GM23338 (cell line): ENCODE results near the gene FOCAD. TPM values are rescaled to one million over a fixed set of nuclear protein-coding genes. Genes with fewer than 3 reads are reported as not detected.
A peak's percentile ranks its signal among the peaks of the same experiment; 100 is the strongest.

Experiments used
- ATAC-seq: fragments of 200-7000 bp; cut with Tn5 transposase; 3 replicates; pipeline ENCODE4 v1.9.1; 2020
- DNase-seq: peaks from one replicate; pipeline ENCODE4 v3.0.0-alpha.2; 2015; ENCODE audit warnings: low spot score
- H2AFZ ChIP-seq: fragments of 200-600 bp; sonication (generic); 2 replicates; pipeline ENCODE4 v1.8.0; 2016; ENCODE audit warnings: antibody characterized with exemption, mild to moderate bottlenecking, moderate library complexity
- H3F3A ChIP-seq: fragments of 200-600 bp; sonication (generic); replicated peaks from 2 replicates; pipeline ENCODE4 v1.8.0; 2017; ENCODE audit warnings: antibody characterized with exemption, mixed run types, low read depth
- H3K27ac ChIP-seq: fragments of 200-600 bp; sonication (generic); 2 replicates; pipeline ENCODE4 v1.6.1; 2016; ENCODE audit warnings: low read depth
- H3K27me3 ChIP-seq: fragments of 200-600 bp; sonication (generic); 2 replicates; pipeline ENCODE4 v1.8.0; 2016; ENCODE audit warnings: mild to moderate bottlenecking, mixed run types, moderate library complexity; ENCODE audit not compliant: insufficient read depth
- H3K36me3 ChIP-seq: fragments of 200-600 bp; sonication (generic); 2 replicates; pipeline ENCODE4 v1.8.0; 2016; ENCODE audit warnings: mild to moderate bottlenecking; ENCODE audit not compliant: insufficient read depth
- H3K4me1 ChIP-seq: fragments of 200-600 bp; sonication (generic); 2 replicates; pipeline ENCODE4 v1.8.0; 2016; ENCODE audit warnings: mild to moderate bottlenecking, moderate library complexity; ENCODE audit not compliant: insufficient read depth
- H3K4me2 ChIP-seq: fragments of 200-600 bp; sonication (generic); 2 replicates; pipeline ENCODE4 v1.7.1; 2017; ENCODE audit warnings: mixed run types
- H3K4me3 ChIP-seq: fragments of 200-600 bp; sonication (generic); 2 replicates; pipeline ENCODE4 v1.6.1; 2016; ENCODE audit warnings: mixed run types
- H3K79me2 ChIP-seq: fragments of 200-600 bp; sonication (generic); replicated peaks from 2 replicates; pipeline ENCODE4 v1.8.0; 2017; ENCODE audit warnings: mild to moderate bottlenecking; ENCODE audit not compliant: insufficient read depth
- H3K9me2 ChIP-seq: fragments of 200-600 bp; sonication (generic); 2 replicates; pipeline ENCODE4 v1.8.0; 2017; ENCODE audit not compliant: insufficient read depth
- H4K20me1 ChIP-seq: fragments of 200-600 bp; sonication (generic); replicated peaks from 2 replicates; pipeline ENCODE4 v1.8.0; 2017; ENCODE audit warnings: mild to moderate bottlenecking; ENCODE audit not compliant: insufficient read depth
- H3K27ac Mint-ChIP-seq: 2 replicates; pipeline ENCODE4 v1.8.0; 2020; ENCODE audit warnings: inconsistent platforms, mild to moderate bottlenecking, moderate library complexity, mixed read lengths
- H3K27me3 Mint-ChIP-seq: 3 replicates; pipeline ENCODE4 v1.8.0; 2022; ENCODE audit warnings: low read depth, mild to moderate bottlenecking, moderate library complexity, mixed read lengths, inconsistent platforms; ENCODE audit not compliant: insufficient read depth, poor library complexity
- H3K36me3 Mint-ChIP-seq: 3 replicates; pipeline ENCODE4 v1.8.0; 2021; ENCODE audit warnings: low read depth, mild to moderate bottlenecking, inconsistent platforms, moderate library complexity, mixed read lengths
- H3K4me1 Mint-ChIP-seq: 3 replicates; pipeline ENCODE4 v1.8.0; 2020; ENCODE audit warnings: mild to moderate bottlenecking, inconsistent platforms, mixed read lengths
- H3K4me3 Mint-ChIP-seq: 3 replicates; pipeline ENCODE4 v1.8.0; 2021; ENCODE audit warnings: moderate library complexity, mild to moderate bottlenecking, inconsistent platforms, mixed read lengths
- H3K9me3 Mint-ChIP-seq: 3 replicates; pipeline ENCODE4 v1.8.0; 2020; ENCODE audit warnings: moderate library complexity, mild to moderate bottlenecking, inconsistent platforms, mixed read lengths
- CREB1 ChIP-seq: fragments of 250-450 bp; sonication (Bioruptor Pico); IDR thresholded peaks from 2 replicates; pipeline ENCODE4 v1.5.0; 2020; ENCODE audit warnings: low read depth, mild to moderate bottlenecking, moderate library complexity
- EZH2 ChIP-seq: fragments of 200-600 bp; sonication (generic); IDR thresholded peaks from one replicate; pipeline ENCODE4 v1.8.0; 2017; ENCODE audit warnings: antibody characterized with exemption, mild to moderate bottlenecking, low read depth; ENCODE audit not compliant: unreplicated experiment
- EZH2phosphoT487 ChIP-seq: fragments of 200-600 bp; sonication (generic); IDR thresholded peaks from one replicate; pipeline ENCODE4 v1.8.1; 2018; ENCODE audit warnings: antibody characterized with exemption; ENCODE audit not compliant: unreplicated experiment
- JUNB ChIP-seq: IDR thresholded peaks from one replicate; pipeline ENCODE4 v1.6.1; 2016; ENCODE audit warnings: antibody characterized with exemption; ENCODE audit not compliant: unreplicated experiment
- NANOG ChIP-seq: IDR thresholded peaks from 2 replicates; pipeline ENCODE4 v1.6.1; 2016; ENCODE audit warnings: antibody characterized with exemption, borderline replicate concordance
- POLR2AphosphoS5 ChIP-seq: IDR thresholded peaks from 2 replicates; pipeline ENCODE4 v1.6.1; 2016; ENCODE audit warnings: antibody characterized with exemption, low read depth
- ZNF114 ChIP-seq: fragments of 250-450 bp; sonication (Bioruptor Pico); IDR thresholded peaks from 2 replicates; pipeline ENCODE4 v1.5.0; 2020; ENCODE audit warnings: mild to moderate bottlenecking, moderate library complexity
- polyA plus RNA-seq: library from polyadenylated mRNA; unstranded; fragments of >200 nt; fragmentation: Nextera tagmentation; extraction: Ambion mirVana; gene quantifications from 2 replicates; pipeline ENCODE4 v1.2.1, GENCODE V29; 2016
- total RNA-seq: library from RNA; depleted of rRNA; stranded (reverse); fragments of >200 nt; shearing (Covaris generic); gene quantifications from 2 replicates; pipeline ENCODE4 v1.2.3, GENCODE V29; 2014
- TF ChIP-seq, protein P1 (sequence below): fragments of 250-450 bp; sonication (Bioruptor Pico); IDR thresholded peaks from 2 replicates; pipeline ENCODE4 v1.5.0; 2020; ENCODE audit warnings: mild to moderate bottlenecking, moderate library complexity
- TF ChIP-seq, protein P2 (sequence below): IDR thresholded peaks from 2 replicates; pipeline ENCODE4 v1.6.1; 2016; ENCODE audit warnings: antibody characterized with exemption
- TF ChIP-seq, protein P3 (sequence below), 2 experiments: fragments of 200-600 bp in 1 of 2; sonication (generic) in 1 of 2; conservative IDR thresholded peaks; 2 replicates each; pipeline versions ENCODE4 v1.5.1 to v1.6.1; 2016 to 2017; ENCODE audit warnings: antibody characterized with exemption in 2 of 2, low read depth in 2 of 2, mild to moderate bottlenecking in 2 of 2, moderate library complexity in 1 of 2
- TF ChIP-seq, protein P4 (sequence below): IDR thresholded peaks from one replicate; pipeline ENCODE4 v1.6.1; 2018; ENCODE audit warnings: antibody characterized with exemption; ENCODE audit not compliant: unreplicated experiment

Gene FOCAD
- total and polyA plus RNA-seq, 2 experiments from 2014 or later = 13.7 to 66.5 TPM

DNA sequence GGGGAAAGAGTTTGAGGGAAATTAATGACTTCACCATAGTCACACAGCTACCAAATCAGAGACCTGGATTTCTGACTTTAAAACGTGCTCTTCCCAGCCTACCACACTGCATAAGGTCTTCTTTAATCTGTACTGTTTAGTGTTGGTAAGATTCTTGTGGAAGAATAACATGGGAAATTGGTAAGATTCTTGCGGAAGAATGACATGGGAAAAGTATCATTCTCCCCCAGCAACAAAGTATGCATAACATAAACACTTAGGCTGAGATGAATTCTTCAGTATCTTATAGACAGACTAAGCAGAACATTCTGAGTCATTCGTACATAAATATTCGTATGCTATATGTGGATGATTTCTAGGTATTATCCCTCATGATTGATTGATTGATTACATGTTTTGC, 170.4 kb downstream of the FOCAD start (continued):
- TF ChIP-seq, protein P1, sequence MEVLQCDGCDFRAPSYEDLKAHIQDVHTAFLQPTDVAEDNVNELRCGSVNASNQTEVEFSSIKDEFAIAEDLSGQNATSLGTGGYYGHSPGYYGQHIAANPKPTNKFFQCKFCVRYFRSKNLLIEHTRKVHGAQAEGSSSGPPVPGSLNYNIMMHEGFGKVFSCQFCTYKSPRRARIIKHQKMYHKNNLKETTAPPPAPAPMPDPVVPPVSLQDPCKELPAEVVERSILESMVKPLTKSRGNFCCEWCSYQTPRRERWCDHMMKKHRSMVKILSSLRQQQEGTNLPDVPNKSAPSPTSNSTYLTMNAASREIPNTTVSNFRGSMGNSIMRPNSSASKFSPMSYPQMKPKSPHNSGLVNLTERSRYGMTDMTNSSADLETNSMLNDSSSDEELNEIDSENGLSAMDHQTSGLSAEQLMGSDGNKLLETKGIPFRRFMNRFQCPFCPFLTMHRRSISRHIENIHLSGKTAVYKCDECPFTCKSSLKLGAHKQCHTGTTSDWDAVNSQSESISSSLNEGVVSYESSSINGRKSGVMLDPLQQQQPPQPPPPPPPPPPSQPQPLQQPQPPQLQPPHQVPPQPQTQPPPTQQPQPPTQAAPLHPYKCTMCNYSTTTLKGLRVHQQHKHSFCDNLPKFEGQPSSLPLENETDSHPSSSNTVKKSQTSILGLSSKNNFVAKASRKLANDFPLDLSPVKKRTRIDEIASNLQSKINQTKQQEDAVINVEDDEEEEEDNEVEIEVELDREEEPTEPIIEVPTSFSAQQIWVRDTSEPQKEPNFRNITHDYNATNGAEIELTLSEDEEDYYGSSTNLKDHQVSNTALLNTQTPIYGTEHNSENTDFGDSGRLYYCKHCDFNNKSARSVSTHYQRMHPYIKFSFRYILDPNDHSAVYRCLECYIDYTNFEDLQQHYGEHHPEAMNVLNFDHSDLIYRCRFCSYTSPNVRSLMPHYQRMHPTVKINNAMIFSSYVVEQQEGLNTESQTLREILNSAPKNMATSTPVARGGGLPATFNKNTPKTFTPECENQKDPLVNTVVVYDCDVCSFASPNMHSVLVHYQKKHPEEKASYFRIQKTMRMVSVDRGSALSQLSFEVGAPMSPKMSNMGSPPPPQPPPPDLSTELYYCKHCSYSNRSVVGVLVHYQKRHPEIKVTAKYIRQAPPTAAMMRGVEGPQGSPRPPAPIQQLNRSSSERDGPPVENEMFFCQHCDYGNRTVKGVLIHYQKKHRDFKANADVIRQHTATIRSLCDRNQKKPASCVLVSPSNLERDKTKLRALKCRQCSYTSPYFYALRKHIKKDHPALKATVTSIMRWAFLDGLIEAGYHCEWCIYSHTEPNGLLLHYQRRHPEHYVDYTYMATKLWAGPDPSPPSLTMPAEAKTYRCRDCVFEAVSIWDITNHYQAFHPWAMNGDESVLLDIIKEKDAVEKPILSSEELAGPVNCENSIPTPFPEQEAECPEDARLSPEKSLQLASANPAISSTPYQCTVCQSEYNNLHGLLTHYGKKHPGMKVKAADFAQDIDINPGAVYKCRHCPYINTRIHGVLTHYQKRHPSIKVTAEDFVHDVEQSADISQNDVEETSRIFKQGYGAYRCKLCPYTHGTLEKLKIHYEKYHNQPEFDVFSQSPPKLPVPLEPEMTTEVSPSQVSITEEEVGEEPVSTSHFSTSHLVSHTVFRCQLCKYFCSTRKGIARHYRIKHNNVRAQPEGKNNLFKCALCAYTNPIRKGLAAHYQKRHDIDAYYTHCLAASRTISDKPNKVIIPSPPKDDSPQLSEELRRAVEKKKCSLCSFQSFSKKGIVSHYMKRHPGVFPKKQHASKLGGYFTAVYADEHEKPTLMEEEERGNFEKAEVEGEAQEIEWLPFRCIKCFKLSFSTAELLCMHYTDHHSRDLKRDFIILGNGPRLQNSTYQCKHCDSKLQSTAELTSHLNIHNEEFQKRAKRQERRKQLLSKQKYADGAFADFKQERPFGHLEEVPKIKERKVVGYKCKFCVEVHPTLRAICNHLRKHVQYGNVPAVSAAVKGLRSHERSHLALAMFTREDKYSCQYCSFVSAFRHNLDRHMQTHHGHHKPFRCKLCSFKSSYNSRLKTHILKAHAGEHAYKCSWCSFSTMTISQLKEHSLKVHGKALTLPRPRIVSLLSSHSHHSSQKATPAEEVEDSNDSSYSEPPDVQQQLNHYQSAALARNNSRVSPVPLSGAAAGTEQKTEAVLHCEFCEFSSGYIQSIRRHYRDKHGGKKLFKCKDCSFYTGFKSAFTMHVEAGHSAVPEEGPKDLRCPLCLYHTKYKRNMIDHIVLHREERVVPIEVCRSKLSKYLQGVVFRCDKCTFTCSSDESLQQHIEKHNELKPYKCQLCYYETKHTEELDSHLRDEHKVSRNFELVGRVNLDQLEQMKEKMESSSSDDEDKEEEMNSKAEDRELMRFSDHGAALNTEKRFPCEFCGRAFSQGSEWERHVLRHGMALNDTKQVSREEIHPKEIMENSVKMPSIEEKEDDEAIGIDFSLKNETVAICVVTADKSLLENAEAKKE (CRISPR knock-in tag) = no peak
- no peak for TF ChIP-seq JUNB
- no peak for TF ChIP-seq ZNF114 (CRISPR knock-in tag)

DNA sequence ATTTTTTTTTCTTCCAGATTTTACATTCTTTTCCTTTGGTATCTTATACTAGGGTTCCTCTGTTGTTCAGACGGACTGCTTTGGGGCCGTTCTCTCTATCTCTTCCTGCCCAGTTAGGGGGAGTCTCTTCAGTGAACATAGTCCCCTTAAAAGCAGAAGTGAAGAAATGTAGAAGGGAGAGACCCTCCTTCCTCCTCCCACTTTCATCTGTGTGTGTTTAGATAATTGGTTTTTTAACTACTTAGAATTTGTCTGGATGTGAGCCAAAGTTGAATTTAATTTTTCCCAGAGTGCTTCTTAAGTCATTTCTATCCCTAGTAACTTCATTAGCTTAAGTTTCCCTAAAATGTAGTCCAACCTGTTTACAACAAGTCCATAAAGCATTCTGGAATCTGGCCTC, 179.9 kb downstream of the FOCAD start:
- no peaks in the 10 kb centered on the region for H3K79me2 ChIP-seq
- DNase-seq = no peak
- H3K36me3 ChIP-seq = no peaks in the 10 kb centered on the region
- no peaks in the 10 kb centered on the region for H3K36me3 Mint-ChIP-seq
- H4K20me1 ChIP-seq = no peaks in the 10 kb centered on the region
- no peak overlapping the region for H3K4me3 ChIP-seq
- no peaks in the 10 kb centered on the region for H3F3A ChIP-seq
- H3K27ac ChIP-seq = no peak overlapping the region
- H3K27me3 ChIP-seq = no peaks in the 10 kb centered on the region
- no peaks in the 10 kb centered on the region for H3K27me3 Mint-ChIP-seq
- H3K4me3 Mint-ChIP-seq = no peak overlapping the region
- ATAC-seq = no peak
- peaks cover 10% of the 10 kb centered on the region; the same call in 2 of the 3 replicates for H3K4me1 Mint-ChIP-seq
- no peaks in the 10 kb centered on the region for H3K9me2 ChIP-seq
- no peak overlapping the region for H3K4me2 ChIP-seq
- no peak overlapping the region for H2AFZ ChIP-seq
- H3K9me3 Mint-ChIP-seq = no peaks in the 10 kb centered on the region
- H3K27ac Mint-ChIP-seq = peak overlapping the region; percentile 12; the same call in 1 of the 2 replicates
- H3K4me1 ChIP-seq = no peaks in the 10 kb centered on the region
- no peak for TF ChIP-seq NANOG
- TF ChIP-seq CREB1 = no peak
- TF ChIP-seq ZNF114 (CRISPR knock-in tag) = no peak
- TF ChIP-seq, protein P2, sequence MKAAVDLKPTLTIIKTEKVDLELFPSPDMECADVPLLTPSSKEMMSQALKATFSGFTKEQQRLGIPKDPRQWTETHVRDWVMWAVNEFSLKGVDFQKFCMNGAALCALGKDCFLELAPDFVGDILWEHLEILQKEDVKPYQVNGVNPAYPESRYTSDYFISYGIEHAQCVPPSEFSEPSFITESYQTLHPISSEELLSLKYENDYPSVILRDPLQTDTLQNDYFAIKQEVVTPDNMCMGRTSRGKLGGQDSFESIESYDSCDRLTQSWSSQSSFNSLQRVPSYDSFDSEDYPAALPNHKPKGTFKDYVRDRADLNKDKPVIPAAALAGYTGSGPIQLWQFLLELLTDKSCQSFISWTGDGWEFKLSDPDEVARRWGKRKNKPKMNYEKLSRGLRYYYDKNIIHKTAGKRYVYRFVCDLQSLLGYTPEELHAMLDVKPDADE = no peak
- TF ChIP-seq JUNB = no peak
- no peak for TF ChIP-seq EZH2phosphoT487
- TF ChIP-seq, protein P3, sequence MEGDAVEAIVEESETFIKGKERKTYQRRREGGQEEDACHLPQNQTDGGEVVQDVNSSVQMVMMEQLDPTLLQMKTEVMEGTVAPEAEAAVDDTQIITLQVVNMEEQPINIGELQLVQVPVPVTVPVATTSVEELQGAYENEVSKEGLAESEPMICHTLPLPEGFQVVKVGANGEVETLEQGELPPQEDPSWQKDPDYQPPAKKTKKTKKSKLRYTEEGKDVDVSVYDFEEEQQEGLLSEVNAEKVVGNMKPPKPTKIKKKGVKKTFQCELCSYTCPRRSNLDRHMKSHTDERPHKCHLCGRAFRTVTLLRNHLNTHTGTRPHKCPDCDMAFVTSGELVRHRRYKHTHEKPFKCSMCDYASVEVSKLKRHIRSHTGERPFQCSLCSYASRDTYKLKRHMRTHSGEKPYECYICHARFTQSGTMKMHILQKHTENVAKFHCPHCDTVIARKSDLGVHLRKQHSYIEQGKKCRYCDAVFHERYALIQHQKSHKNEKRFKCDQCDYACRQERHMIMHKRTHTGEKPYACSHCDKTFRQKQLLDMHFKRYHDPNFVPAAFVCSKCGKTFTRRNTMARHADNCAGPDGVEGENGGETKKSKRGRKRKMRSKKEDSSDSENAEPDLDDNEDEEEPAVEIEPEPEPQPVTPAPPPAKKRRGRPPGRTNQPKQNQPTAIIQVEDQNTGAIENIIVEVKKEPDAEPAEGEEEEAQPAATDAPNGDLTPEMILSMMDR (conservative IDR thresholded peaks at IDR 0.05; ENCODE audit: low read depth in 2 of 2) = no peak
- TF ChIP-seq POLR2AphosphoS5 = no peak
- TF ChIP-seq, protein P4, sequence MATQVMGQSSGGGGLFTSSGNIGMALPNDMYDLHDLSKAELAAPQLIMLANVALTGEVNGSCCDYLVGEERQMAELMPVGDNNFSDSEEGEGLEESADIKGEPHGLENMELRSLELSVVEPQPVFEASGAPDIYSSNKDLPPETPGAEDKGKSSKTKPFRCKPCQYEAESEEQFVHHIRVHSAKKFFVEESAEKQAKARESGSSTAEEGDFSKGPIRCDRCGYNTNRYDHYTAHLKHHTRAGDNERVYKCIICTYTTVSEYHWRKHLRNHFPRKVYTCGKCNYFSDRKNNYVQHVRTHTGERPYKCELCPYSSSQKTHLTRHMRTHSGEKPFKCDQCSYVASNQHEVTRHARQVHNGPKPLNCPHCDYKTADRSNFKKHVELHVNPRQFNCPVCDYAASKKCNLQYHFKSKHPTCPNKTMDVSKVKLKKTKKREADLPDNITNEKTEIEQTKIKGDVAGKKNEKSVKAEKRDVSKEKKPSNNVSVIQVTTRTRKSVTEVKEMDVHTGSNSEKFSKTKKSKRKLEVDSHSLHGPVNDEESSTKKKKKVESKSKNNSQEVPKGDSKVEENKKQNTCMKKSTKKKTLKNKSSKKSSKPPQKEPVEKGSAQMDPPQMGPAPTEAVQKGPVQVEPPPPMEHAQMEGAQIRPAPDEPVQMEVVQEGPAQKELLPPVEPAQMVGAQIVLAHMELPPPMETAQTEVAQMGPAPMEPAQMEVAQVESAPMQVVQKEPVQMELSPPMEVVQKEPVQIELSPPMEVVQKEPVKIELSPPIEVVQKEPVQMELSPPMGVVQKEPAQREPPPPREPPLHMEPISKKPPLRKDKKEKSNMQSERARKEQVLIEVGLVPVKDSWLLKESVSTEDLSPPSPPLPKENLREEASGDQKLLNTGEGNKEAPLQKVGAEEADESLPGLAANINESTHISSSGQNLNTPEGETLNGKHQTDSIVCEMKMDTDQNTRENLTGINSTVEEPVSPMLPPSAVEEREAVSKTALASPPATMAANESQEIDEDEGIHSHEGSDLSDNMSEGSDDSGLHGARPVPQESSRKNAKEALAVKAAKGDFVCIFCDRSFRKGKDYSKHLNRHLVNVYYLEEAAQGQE = no peak
- TF ChIP-seq EZH2 = no peak
